ENCODE data around the gene NOG. TPM values are rescaled to one million over a fixed set of nuclear protein-coding genes. Genes with fewer than 3 reads are reported as not detected.

NOG gene
- total and polyA plus RNA-seq, 2 experiments from 2014 or later = 9.5 to 10.7 TPM

GRCh38 chr17:56603486-56604238 is 10.2 kb downstream of the NOG start:
- Histone ChIP-seq H3K4me1 (ENCODE audit: insufficient read depth) (peaks cover 5% of the 10 kb centered on the region), H3K4me3 (no peak overlapping the region), H3K79me2 (no peaks in the 10 kb centered on the region), H3K36me3 (replicated peaks; ENCODE audit: insufficient read depth, low read depth) (no peaks in the 10 kb centered on the region), H3K9me2 (replicated peaks; ENCODE audit: insufficient read depth) (no peaks in the 10 kb centered on the region), H3K9me3 (ENCODE audit: low read depth) (no peaks in the 10 kb centered on the region), H3K27me3 (peaks cover 13% of the 10 kb centered on the region), H3K27ac (no peak overlapping the region), H2AFZ (no peak overlapping the region), H4K20me1 (ENCODE audit: insufficient read depth, poor library complexity, severe bottlenecking) (no peaks in the 10 kb centered on the region), H3K4me2 (no peak overlapping the region)
- WGBS (ENCODE audit: low lambda C conversion rate, missing lambda C conversion rate) = 30% methylated on average over 7 of the region's 7 CpGs
- DNase-seq (ENCODE audit: low spot score) = no peak
- TF ChIP-seq CTCF (IDR thresholded peaks at IDR 0.05; ENCODE audit: poor library complexity) (no peak), EZH2phosphoT487 (IDR thresholded peaks at IDR 0.05; ENCODE audit: low read depth, severe bottlenecking, unreplicated experiment) (peak; percentile 49), EZH2 (IDR thresholded peaks at IDR 0.05; ENCODE audit: borderline replicate concordance) (no peak)

GRCh38 chr17:56604691-56605290 is 11.3 kb downstream of the NOG start:
- H3K79me2 ChIP-seq = no peaks in the 10 kb centered on the region
- WGBS (ENCODE audit: low lambda C conversion rate, missing lambda C conversion rate) = 100% methylated on average over 1 of the region's 1 CpG
- no peaks in the 10 kb centered on the region for H3K9me3 ChIP-seq (ENCODE audit: low read depth)

GRCh38 chr17:56608944-56609343 is 15.4 kb downstream of the NOG start:
- Histone ChIP-seq H3K79me2 (no peaks in the 10 kb centered on the region), H3K4me2 (no peak overlapping the region), H3K4me1 (ENCODE audit: insufficient read depth) (no peaks in the 10 kb centered on the region), H3K36me3 (replicated peaks; ENCODE audit: insufficient read depth, low read depth) (no peaks in the 10 kb centered on the region), H3K27ac (no peak overlapping the region), H3K9me2 (replicated peaks; ENCODE audit: insufficient read depth) (no peaks in the 10 kb centered on the region), H4K20me1 (ENCODE audit: insufficient read depth, poor library complexity, severe bottlenecking) (no peaks in the 10 kb centered on the region), H3K9me3 (ENCODE audit: low read depth) (no peaks in the 10 kb centered on the region), H3K4me3 (no peak overlapping the region), H2AFZ (no peak overlapping the region), H3K27me3 (peaks cover 5% of the 10 kb centered on the region)
- WGBS (ENCODE audit: low lambda C conversion rate, missing lambda C conversion rate) = 92% methylated on average over 4 of the region's 4 CpGs
- TF ChIP-seq CTCF (IDR thresholded peaks at IDR 0.05; ENCODE audit: poor library complexity) (no peak), EZH2phosphoT487 (IDR thresholded peaks at IDR 0.05; ENCODE audit: low read depth, severe bottlenecking, unreplicated experiment) (no peak), EZH2 (IDR thresholded peaks at IDR 0.05; ENCODE audit: borderline replicate concordance) (no peak)
- no peak for DNase-seq (ENCODE audit: low spot score)

More at GRCh38 chr17:56604691-56605290, 11.3 kb downstream of the NOG start:
- no peak for TF ChIP-seq CTCF (IDR thresholded peaks at IDR 0.05; ENCODE audit: poor library complexity)
- TF ChIP-seq EZH2phosphoT487 (IDR thresholded peaks at IDR 0.05; ENCODE audit: low read depth, severe bottlenecking, unreplicated experiment) = no peak
- peaks cover 7% of the 10 kb centered on the region for H3K27me3 ChIP-seq
- H3K4me1 ChIP-seq (ENCODE audit: insufficient read depth) = peaks cover 5% of the 10 kb centered on the region
- no peak overlapping the region for H3K4me3 ChIP-seq
- H3K36me3 ChIP-seq (replicated peaks; ENCODE audit: insufficient read depth, low read depth) = no peaks in the 10 kb centered on the region
- H2AFZ ChIP-seq = no peak overlapping the region
- H3K9me2 ChIP-seq (replicated peaks; ENCODE audit: insufficient read depth) = no peaks in the 10 kb centered on the region
- H3K4me2 ChIP-seq = no peak overlapping the region
- no peak overlapping the region for H3K27ac ChIP-seq
- no peak for DNase-seq (ENCODE audit: low spot score)
- H4K20me1 ChIP-seq (ENCODE audit: insufficient read depth, poor library complexity, severe bottlenecking) = no peaks in the 10 kb centered on the region
